ENCODE measurements around the gene SPINK7. TPM values are rescaled to one million over a fixed set of nuclear protein-coding genes. Genes with fewer than 3 reads are reported as not detected.
"Not testable (repeated sequence)": the region's sequence is repeated elsewhere in the genome, so short reads cannot be mapped to it uniquely, and the experiment has no call there.

SPINK7 gene
- polyA plus RNA-seq (ENCODE audit: low read depth in 6 of 6), result not detected

DNA sequence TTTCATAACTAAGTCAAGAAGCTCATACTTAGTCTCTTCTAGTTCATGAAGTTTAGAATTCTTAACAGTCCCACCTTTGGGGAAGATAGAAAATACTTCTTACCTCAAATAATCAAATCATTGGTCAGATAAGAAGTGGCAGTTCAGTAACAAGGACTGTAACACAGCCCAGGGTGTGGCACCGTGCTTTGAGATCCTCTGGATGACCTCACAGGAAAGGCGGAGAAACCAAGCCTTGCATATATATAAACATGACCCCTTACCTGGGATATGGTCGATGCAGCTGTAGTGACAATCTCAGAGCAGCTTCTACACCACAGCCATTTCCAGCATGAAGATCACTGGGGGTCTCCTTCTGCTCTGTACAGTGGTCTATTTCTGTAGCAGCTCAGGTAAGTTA lies at the start of gene SPINK7:
Gene SPINK7, plus strand, starts transcription at position 271 of the 400 bp plus-strand sequence. Its CDS starts 61 bp downstream, at position 332.
- H3K27ac Mint-ChIP-seq, result peak within 1 kb of the TSS in 1 of 6 donors; percentile 28
- H3K9me3 Mint-ChIP-seq, result peaks cover 4 to 15% (median 11%) of the 10 kb centered on the region in 7 donors
- H3K36me3 Mint-ChIP-seq, result peaks cover 0 to 12% of the 10 kb centered on the region in 2 donors
- no peak within 1 kb of the TSS for H3K4me3 Mint-ChIP-seq
- DNase-seq (no peak), ATAC-seq (ENCODE audit: low read depth in 2 of 2) (no peak)
- peaks cover 8 to 18% (median 9%) of the 10 kb centered on the region in 3 donors for H3K27me3 Mint-ChIP-seq
- H3K4me1 Mint-ChIP-seq, result no peaks in the 10 kb centered on the region

GRCh38 chr5:148267962-148268361 lies 44.3 kb upstream of the SPINK7 start:
- H3K9me3 Mint-ChIP-seq, result peaks cover 0 to 13% (median 6%) of the 10 kb centered on the region in 7 donors

DNA sequence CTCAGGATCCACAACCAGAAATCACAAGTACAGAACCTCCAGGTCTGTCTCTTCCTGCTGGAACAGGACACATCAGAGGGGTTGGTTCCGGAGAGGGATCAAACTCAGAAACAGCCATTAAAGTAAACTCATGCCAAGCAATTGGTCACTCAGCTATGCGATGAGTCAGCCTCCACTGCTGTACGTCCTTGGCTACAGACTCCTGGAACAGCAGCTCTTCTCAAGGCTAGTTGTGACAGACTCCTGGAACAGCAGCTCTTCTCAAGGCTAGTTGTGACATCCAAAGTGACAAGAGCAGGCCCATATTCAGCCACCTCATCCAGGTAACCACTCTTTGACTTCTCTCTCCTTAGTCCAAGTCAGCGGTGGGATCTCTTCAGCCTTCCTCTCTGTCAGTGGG lies 43.7 kb upstream of the SPINK7 start, which contains the start of gene SPINK13:
Gene SPINK13, plus strand, starts transcription at position 229 of the 400 bp plus-strand sequence. CDS start 1,279 bp downstream, outside the sequence.
- no peak within 1 kb of the TSS for H3K27ac Mint-ChIP-seq
- H3K27me3 Mint-ChIP-seq, result no peaks in the 10 kb centered on the region
- no peak for DNase-seq
- no peaks in the 10 kb centered on the region for H3K36me3 Mint-ChIP-seq
- H3K4me3 Mint-ChIP-seq, result peak within 1 kb of the TSS in 1 of 8 donors; percentile 26
- no peak for ATAC-seq (ENCODE audit: low read depth in 2 of 2)
- H3K4me1 Mint-ChIP-seq, result no peaks in the 10 kb centered on the region
- peaks cover 0 to 13% (median 6%) of the 10 kb centered on the region in 7 donors for H3K9me3 Mint-ChIP-seq

More at GRCh38 chr5:148267962-148268361, 44.3 kb upstream of the SPINK7 start:
- no peaks in the 10 kb centered on the region for H3K27me3 Mint-ChIP-seq
- no peak for ATAC-seq (ENCODE audit: low read depth in 2 of 2)
- no peak overlapping the region for H3K27ac Mint-ChIP-seq
- H3K4me3 Mint-ChIP-seq, result peak overlapping the region in 1 of 8 donors; percentile 26
- no peaks in the 10 kb centered on the region for H3K4me1 Mint-ChIP-seq
- H3K36me3 Mint-ChIP-seq, result no peaks in the 10 kb centered on the region
- DNase-seq, result no peak

- H3K27me3 Mint-ChIP-seq, result peaks cover 0 to 13% (median 7%) of the 10 kb centered on the region in 3 donors
- peaks cover 0 to 17% of the 10 kb centered on the region in 2 donors for H3K36me3 Mint-ChIP-seq
- H3K4me1 Mint-ChIP-seq; DNase-seq; ATAC-seq (ENCODE audit: low read depth in 2 of 2); H3K27ac Mint-ChIP-seq: not testable (repeated sequence)
- peaks cover 12 to 48% (median 27%) of the 10 kb centered on the region in 7 donors for H3K9me3 Mint-ChIP-seq
- H3K4me3 Mint-ChIP-seq, result peak overlapping the region in 1 of 8 donors; percentile 30
Observed at GRCh38 chr5:148275129-148275528, 37.1 kb upstream of the SPINK7 start.

GRCh38 chr5:148280893-148281292 lies 31.3 kb upstream of the SPINK7 start:
- H3K4me3 Mint-ChIP-seq; H3K4me1 Mint-ChIP-seq; H3K27ac Mint-ChIP-seq; DNase-seq; ATAC-seq (ENCODE audit: low read depth in 2 of 2): not testable (repeated sequence)
- H3K36me3 Mint-ChIP-seq, result peaks cover 0 to 20% of the 10 kb centered on the region in 2 donors
- H3K27me3 Mint-ChIP-seq, result peaks cover 0 to 22% (median 12%) of the 10 kb centered on the region in 3 donors
- peaks cover 10 to 52% (median 25%) of the 10 kb centered on the region in 7 donors for H3K9me3 Mint-ChIP-seq

GRCh38 chr5:148281336-148281735 lies 30.9 kb upstream of the SPINK7 start:
- peaks cover 7 to 48% (median 22%) of the 10 kb centered on the region in 7 donors for H3K9me3 Mint-ChIP-seq
- DNase-seq, result not testable (repeated sequence)

GRCh38 chr5:148290271-148291195 lies 21.7 kb upstream of the SPINK7 start:
- ATAC-seq (ENCODE audit: low read depth in 2 of 2) (no peak), DNase-seq (no peak)
- no peaks in the 10 kb centered on the region for H3K9me3 Mint-ChIP-seq
- H3K4me1 Mint-ChIP-seq, result no peaks in the 10 kb centered on the region
- no peak overlapping the region for H3K27ac Mint-ChIP-seq
- no peak overlapping the region for H3K4me3 Mint-ChIP-seq
- no peaks in the 10 kb centered on the region for H3K36me3 Mint-ChIP-seq
- H3K27me3 Mint-ChIP-seq, result no peaks in the 10 kb centered on the region

More at GRCh38 chr5:148281336-148281735, 30.9 kb upstream of the SPINK7 start:
- peaks cover 0 to 20% of the 10 kb centered on the region in 2 donors for H3K36me3 Mint-ChIP-seq
- H3K27me3 Mint-ChIP-seq, result peaks cover 0 to 22% (median 12%) of the 10 kb centered on the region in 3 donors
- not testable (repeated sequence) for H3K27ac Mint-ChIP-seq; H3K4me3 Mint-ChIP-seq; ATAC-seq (ENCODE audit: low read depth in 2 of 2); H3K4me1 Mint-ChIP-seq

DNA sequence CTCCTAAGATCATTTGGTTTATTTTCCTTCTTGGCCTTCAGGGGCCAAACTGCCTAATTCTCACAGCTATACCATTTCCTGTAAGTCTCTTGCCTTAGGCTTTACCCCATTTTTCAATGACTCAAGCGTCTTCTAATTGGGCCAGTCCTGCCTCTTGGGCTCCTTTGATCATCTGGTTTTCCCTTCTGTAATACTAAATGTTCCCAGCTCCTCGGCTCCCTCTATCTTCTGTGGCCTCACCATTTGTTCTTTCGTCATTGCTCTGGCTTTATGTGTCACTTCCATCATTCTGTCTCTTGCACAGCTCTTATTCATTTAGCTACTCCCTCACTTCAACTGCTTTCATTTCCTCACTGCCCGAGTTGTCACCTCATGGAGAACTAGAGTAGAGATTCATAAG lies 14.5 kb upstream of the SPINK7 start:
- Mint-ChIP-seq H3K4me3 (no peak overlapping the region), H3K27ac (no peak overlapping the region), H3K9me3 (no peaks in the 10 kb centered on the region), H3K27me3 (no peaks in the 10 kb centered on the region), H3K36me3 (no peaks in the 10 kb centered on the region), H3K4me1 (no peaks in the 10 kb centered on the region)
- DNase-seq (no peak), ATAC-seq (ENCODE audit: low read depth in 2 of 2) (no peak)

DNA sequence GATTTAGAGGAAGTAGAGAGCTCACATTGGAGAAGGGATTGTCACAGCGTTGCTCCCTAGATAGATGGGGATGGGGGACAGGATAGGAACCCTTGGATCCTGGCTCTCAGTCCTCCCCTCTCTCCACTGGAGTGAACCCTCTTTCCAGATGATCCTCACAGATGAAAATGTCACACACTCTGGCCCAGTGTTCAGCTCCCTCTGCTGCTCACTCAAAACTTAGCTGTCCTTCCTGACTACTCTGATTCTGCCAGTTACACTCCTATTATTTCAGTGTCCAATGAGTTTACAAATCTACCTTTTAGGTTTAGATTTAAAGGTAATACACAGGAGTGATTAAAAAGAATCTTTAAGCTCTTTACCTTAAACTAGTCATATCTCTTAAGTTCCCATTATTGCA lies 5.8 kb upstream of the SPINK7 start:
- Mint-ChIP-seq H3K4me1 (no peaks in the 10 kb centered on the region), H3K27ac (peak overlapping the region in 1 of 6 donors; percentile 63)
- ATAC-seq (ENCODE audit: low read depth in 2 of 2), result no peak

GRCh38 chr5:148309019-148309418 lies 3.2 kb upstream of the SPINK7 start:
- DNase-seq (no peak), ATAC-seq (ENCODE audit: low read depth in 2 of 2) (no peak)
- peaks cover 4 to 15% (median 11%) of the 10 kb centered on the region in 7 donors for H3K9me3 Mint-ChIP-seq
- H3K4me3 Mint-ChIP-seq, result no peak overlapping the region
- H3K36me3 Mint-ChIP-seq, result peaks cover 0 to 12% of the 10 kb centered on the region in 2 donors
- peaks cover 8 to 21% (median 18%) of the 10 kb centered on the region in 3 donors for H3K27me3 Mint-ChIP-seq
- no peak overlapping the region for H3K27ac Mint-ChIP-seq
- no peaks in the 10 kb centered on the region for H3K4me1 Mint-ChIP-seq

More for the DNA sequence above, 5.8 kb upstream of the SPINK7 start:
- Mint-ChIP-seq H3K4me3 (no peak overlapping the region), H3K9me3 (peaks cover 4 to 15% (median 8%) of the 10 kb centered on the region in 7 donors), H3K27me3 (peaks cover 8 to 21% (median 18%) of the 10 kb centered on the region in 3 donors), H3K36me3 (peaks cover 0 to 12% of the 10 kb centered on the region in 2 donors)
- DNase-seq, result no peak

- Mint-ChIP-seq H3K27me3 (peaks cover 8 to 21% (median 18%) of the 10 kb centered on the region in 3 donors), H3K27ac (no peak overlapping the region), H3K4me1 (no peaks in the 10 kb centered on the region), H3K4me3 (no peak overlapping the region), H3K9me3 (peaks cover 4 to 15% (median 11%) of the 10 kb centered on the region in 7 donors), H3K36me3 (peaks cover 0 to 12% of the 10 kb centered on the region in 2 donors)
- DNase-seq (no peak), ATAC-seq (ENCODE audit: low read depth in 2 of 2) (no peak)
Observed at GRCh38 chr5:148309746-148310145, 2.5 kb upstream of the SPINK7 start.

DNA sequence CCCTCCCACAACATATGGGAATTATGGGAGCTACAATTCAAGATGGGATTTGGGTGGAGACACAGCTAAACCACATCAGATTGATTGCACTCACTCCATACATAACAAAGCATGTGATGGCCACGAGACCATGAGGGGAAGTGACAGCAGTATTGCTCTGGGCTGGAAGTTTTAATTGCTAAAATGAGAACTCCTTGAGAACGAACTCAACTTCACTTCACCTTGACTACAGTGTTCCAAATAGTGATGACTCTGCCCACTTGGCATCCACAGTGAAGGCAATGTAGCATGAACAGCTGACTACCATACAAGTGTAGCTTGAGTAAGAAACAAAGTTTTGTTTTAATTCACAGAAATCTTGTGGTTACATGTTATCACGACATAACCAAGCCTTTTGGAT lies 739 bp upstream of the SPINK7 start:
- H3K36me3 Mint-ChIP-seq, result peaks cover 0 to 12% of the 10 kb centered on the region in 2 donors
- H3K27ac Mint-ChIP-seq, result peak overlapping the region in 1 of 6 donors; percentile 28
- H3K4me1 Mint-ChIP-seq, result no peaks in the 10 kb centered on the region
- no peak for DNase-seq
- H3K27me3 Mint-ChIP-seq, result peaks cover 8 to 18% (median 15%) of the 10 kb centered on the region in 3 donors
- no peak overlapping the region for H3K4me3 Mint-ChIP-seq
- peaks cover 4 to 15% (median 11%) of the 10 kb centered on the region in 7 donors for H3K9me3 Mint-ChIP-seq
- no peak for ATAC-seq (ENCODE audit: low read depth in 2 of 2)

- peaks cover under 1 to 13% (median 5%) of the 10 kb centered on the region in 7 donors for H3K9me3 Mint-ChIP-seq
- no peaks in the 10 kb centered on the region for H3K4me1 Mint-ChIP-seq
- DNase-seq, result no peak
- H3K4me3 Mint-ChIP-seq, result no peak overlapping the region
- ATAC-seq (ENCODE audit: low read depth in 2 of 2), result no peak
- H3K27me3 Mint-ChIP-seq, result peaks cover 2 to 8% (median 3%) of the 10 kb centered on the region in 3 donors
- peaks cover 0 to 8% of the 10 kb centered on the region in 2 donors for H3K36me3 Mint-ChIP-seq
- no peak overlapping the region for H3K27ac Mint-ChIP-seq
Observed at GRCh38 chr5:148314187-148314586, 2.0 kb downstream of the SPINK7 start.
